Pancreas (tissue), 10 donors: ENCODE measurements around the gene CDKN2B. TPM values are rescaled to one million over a fixed set of nuclear protein-coding genes. Genes with fewer than 3 reads are reported as not detected.
A peak's percentile ranks its signal among the peaks of the same experiment; 100 is the strongest.
"Not testable (repeated sequence)": the region's sequence is repeated elsewhere in the genome, so short reads cannot be mapped to it uniquely, and the experiment has no call there.

Experiments
- ATAC-seq, 4 donors: fragments of 200-7000 bp; cut with Tn5 transposase; one replicate each; pipeline versions ENCODE4 v1.8.0 to v1.9.1; 2020; ENCODE audit warnings: mild to moderate bottlenecking in 4 of 4, moderate library complexity in 4 of 4
- DNase-seq, 6 donors: peaks; one replicate each; pipeline ENCODE4 v3.0.0-alpha.2; 2020
- FAIRE-seq: peaks from 2 replicates; lab custom pipeline; 2012; peaks lifted over from hg19 to GRCh38; lab: Jason Lieb, UNC
- H3K27ac ChIP-seq, 4 donors: fragments of 200-600 bp; sonication (generic); 1 replicate in 3 of 4; 2 replicates in 1 of 4; pipeline versions ENCODE4 v1.5.0 to v1.8.0; 2020
- H3K27me3 ChIP-seq, 4 donors: fragments of 200-600 bp; one replicate each; pipeline ENCODE4 v1.8.0; 2021
- H3K36me3 ChIP-seq, 3 donors: fragments of 200-600 bp; sonication (generic) in 1 of 3; one replicate each; pipeline versions ENCODE4 v1.5.0 to v1.8.0; 2020 to 2021
- H3K4me1 ChIP-seq, 3 donors: fragments of 200-600 bp; one replicate each; pipeline ENCODE4 v1.8.0; 2021
- H3K4me3 ChIP-seq, 4 donors: fragments of 200-600 bp; sonication (generic) in 2 of 4; one replicate each; pipeline versions ENCODE4 v1.5.0 to v1.8.0; 2020 to 2021
- H3K9me3 ChIP-seq, 4 donors: fragments of 200-600 bp; one replicate each; pipeline ENCODE4 v1.8.0; 2021
- WGBS, 2 donors: extraction: QIAGEN DNeasy Blood & Tissue Kit; methylation state at CpG; one replicate each; pipeline ENCODE4 v1.1.7; 2013; 5-methylcytosine and 5-hydroxymethylcytosine counted together
- intact Hi-C, 3 donors: fragments of 100-400 bp; cut with DNase I; formaldehyde crosslinking; loops; one replicate each; pipeline versions ENCODE4 v1.11.1 to v1.14.2; 2022
- polyA plus RNA-seq, 2 donors: library from polyadenylated mRNA; stranded (reverse); fragments of 200-250 nt; gene quantifications; one replicate each; pipeline ENCODE4 v1.2.3, GENCODE V29; 2013
- total RNA-seq, 6 donors: library from RNA; stranded (reverse); fragmentation: NEBNext Ultra II Directional in 4 of 6; extraction: Animal tissue kit (Norgen Biotek cat#: 25700) in 4 of 6; gene quantifications; one replicate each; pipeline versions ENCODE4 v1.2.1 to v1.2.4, GENCODE V29; 2021 to 2023
- TF ChIP-seq, protein P1 (sequence below), 4 donors: fragments of 200-600 bp; sonication (generic) in 3 of 4; IDR thresholded peaks; one replicate each; pipeline versions ENCODE4 v1.5.0 to v1.8.0; 2021; ENCODE audit warnings: antibody characterized with exemption in 4 of 4
- donor health status: healthy with polysubstance abuse.
- donor health status: DM: no; HTN: no; CAD: no; lungs with moderate emphysema.
- donor health status: DM: no; HTN: no; CAD: no.
- donor health status: control.
- donor health status: control.
- donor health status: Bipolar disorder and iron deficiency.
- donor health status: DM: yes; HTN: yes; CAD: no.
- donor health status: DM: no; HTN: no; CAD: no.
- donor health status: DM: no; HTN: no; CAD: no.
- donor health status: DM: yes; HTN: yes; CAD: no.

CDKN2B gene
- 10 to 100 TPM in 1 of 6 donors, 1 to 10 TPM in 4, under 1 TPM in 1; 0.59 to 13.9 (median 2.4) TPM for total RNA-seq
- 1 to 10 TPM; 1.3 to 2.2 TPM for polyA plus RNA-seq

DNA sequence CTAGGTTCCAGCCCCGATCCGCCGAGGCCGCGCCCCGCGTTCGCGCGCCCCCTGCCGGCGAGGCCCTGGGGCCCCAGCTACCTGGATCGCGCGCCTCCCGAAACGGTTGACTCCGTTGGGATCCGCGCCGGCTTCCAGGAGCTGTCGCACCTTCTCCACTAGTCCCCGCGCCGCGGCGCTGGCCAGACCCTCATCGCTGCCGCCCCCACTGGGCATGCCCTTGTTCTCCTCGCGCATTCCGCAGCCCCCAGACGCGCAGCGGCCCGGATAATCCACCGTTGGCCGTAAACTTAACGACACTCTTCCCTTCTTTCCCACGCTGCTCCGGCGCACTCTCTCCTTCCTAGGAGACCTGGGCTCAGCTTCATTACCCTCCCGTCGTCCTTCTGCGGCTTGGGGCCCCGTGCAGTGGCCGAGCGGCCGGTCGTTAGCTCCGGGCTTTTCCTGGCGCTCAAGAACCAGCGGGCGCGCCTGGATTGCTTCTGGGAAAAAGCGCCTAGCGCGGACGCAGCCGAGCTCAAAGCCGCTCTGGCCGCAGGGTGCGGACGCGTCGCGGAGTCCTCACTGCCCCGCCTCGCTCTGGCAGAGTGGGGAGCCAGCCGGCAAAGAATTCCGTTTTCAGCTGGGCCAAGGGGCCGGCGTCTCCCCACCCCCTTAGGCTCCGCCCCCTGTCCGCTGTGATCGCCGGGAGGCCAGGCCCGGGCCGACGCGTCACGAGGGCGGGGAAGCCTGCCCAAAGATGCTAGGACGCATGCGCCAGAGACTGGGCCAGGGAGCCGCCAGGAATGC lies at the start of gene CDKN2B:
TSS of gene CDKN2B (minus strand) at position 589 of the 789 bp plus-strand sequence. CDS start at position 237, 352 bp downstream.
- H3K4me3 ChIP-seq = peak within 1 kb of the TSS; percentile 48 to 71 (median 70)
- peak; percentile 83 for FAIRE-seq
- peak within 1 kb of the TSS; percentile 74 to 85 (median 84) for H3K27ac ChIP-seq
- TF ChIP-seq, protein P1, sequence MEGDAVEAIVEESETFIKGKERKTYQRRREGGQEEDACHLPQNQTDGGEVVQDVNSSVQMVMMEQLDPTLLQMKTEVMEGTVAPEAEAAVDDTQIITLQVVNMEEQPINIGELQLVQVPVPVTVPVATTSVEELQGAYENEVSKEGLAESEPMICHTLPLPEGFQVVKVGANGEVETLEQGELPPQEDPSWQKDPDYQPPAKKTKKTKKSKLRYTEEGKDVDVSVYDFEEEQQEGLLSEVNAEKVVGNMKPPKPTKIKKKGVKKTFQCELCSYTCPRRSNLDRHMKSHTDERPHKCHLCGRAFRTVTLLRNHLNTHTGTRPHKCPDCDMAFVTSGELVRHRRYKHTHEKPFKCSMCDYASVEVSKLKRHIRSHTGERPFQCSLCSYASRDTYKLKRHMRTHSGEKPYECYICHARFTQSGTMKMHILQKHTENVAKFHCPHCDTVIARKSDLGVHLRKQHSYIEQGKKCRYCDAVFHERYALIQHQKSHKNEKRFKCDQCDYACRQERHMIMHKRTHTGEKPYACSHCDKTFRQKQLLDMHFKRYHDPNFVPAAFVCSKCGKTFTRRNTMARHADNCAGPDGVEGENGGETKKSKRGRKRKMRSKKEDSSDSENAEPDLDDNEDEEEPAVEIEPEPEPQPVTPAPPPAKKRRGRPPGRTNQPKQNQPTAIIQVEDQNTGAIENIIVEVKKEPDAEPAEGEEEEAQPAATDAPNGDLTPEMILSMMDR (IDR thresholded peaks at IDR 0.05) = peak; percentile 86 to 98 (median 97)
- peak; percentile 97 to 99 (median 97) for ATAC-seq
- intact Hi-C loops = loop anchor here in 1 of 3 donors (5.0 kb wide), 1 partner anchor 197 kb away; no protein-coding TSS in a partner anchor
- peaks cover 0 to 11% (median 7%) of the 10 kb centered on the region in 3 donors for H3K4me1 ChIP-seq
- no peaks in the 10 kb centered on the region for H3K36me3 ChIP-seq
- peak; percentile 94 to 98 (median 98) for DNase-seq
- WGBS, 2 donors = 0 to 1% methylated on average over 86 of the region's 86 CpGs
- peaks cover 0 to 10% (median 0%) of the 10 kb centered on the region in 4 donors for H3K27me3 ChIP-seq
- no peaks in the 10 kb centered on the region for H3K9me3 ChIP-seq

DNA sequence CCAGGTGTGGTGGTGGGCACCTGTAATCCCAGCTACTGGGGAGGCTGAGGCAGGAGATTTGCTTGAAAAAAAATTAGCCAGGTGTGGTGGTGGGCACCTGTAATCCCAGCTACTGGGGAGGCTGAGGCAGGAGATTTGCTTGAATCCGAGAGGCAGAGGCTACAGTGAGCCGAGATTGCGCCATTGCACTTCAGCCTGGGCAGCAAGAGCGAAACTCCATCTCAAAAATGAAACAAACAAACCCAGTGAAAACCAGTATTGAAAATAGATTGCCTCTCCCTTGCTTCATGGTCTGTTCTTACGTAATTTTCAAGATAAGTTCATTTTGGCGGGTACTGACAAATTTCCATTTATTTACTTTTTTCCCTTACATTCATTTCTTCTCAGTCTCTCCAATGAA lies 48.9 kb upstream of the CDKN2B start:
- DNase-seq, H3K27me3 ChIP-seq, ATAC-seq, H3K4me1 ChIP-seq, intact Hi-C loops, H3K36me3 ChIP-seq, FAIRE-seq, H3K9me3 ChIP-seq, H3K27ac ChIP-seq, H3K4me3 ChIP-seq: not testable (repeated sequence)
- 80 to 83% methylated on average over 6 of the region's 6 CpGs for WGBS, 2 donors

DNA sequence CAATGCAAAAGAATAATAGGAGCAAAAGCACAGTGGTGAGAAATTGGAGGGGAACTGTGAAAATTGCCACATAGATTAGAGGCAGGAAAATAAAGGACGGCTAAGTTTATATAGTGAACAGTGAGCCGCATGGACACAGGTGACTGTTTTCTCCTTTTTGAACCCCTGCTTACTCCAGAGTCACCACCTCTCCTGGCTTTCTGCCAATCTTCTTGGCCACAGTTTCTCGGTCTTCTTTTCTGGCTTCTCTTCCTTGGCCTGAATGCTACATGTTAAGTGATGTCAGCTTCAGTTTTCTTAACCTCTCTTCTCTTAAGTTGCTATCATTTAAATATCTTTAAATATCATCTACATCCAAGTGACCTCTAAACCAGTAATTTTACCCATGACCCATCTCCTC lies 47.3 kb upstream of the CDKN2B start:
- 47 to 52% methylated on average over 3 of the region's 3 CpGs for WGBS, 2 donors
- Histone ChIP-seq H3K27ac (no peak overlapping the region), H3K27me3 (no peaks in the 10 kb centered on the region), H3K36me3 (no peaks in the 10 kb centered on the region), H3K4me1 (no peaks in the 10 kb centered on the region), H3K4me3 (no peak overlapping the region), H3K9me3 (no peaks in the 10 kb centered on the region)
- ATAC-seq = no peak
- intact Hi-C loops = no loop called here
- TF ChIP-seq, protein P1 (IDR thresholded peaks at IDR 0.05) = no peak
- no peak for DNase-seq
- FAIRE-seq = no peak

GRCh38 chr9:22055090-22055489 lies 46.0 kb upstream of the CDKN2B start:
- DNase-seq (no peak), FAIRE-seq (no peak), ATAC-seq (no peak)
- Histone ChIP-seq H3K4me1 (no peaks in the 10 kb centered on the region), H3K27ac (no peak overlapping the region), H3K36me3 (no peaks in the 10 kb centered on the region), H3K9me3 (no peaks in the 10 kb centered on the region), H3K27me3 (no peaks in the 10 kb centered on the region), H3K4me3 (no peak overlapping the region)
- TF ChIP-seq, protein P1 (IDR thresholded peaks at IDR 0.05) = no peak
- intact Hi-C loops = no loop called here

- peak; percentile 9 for FAIRE-seq
- H3K27me3 ChIP-seq = no peaks in the 10 kb centered on the region
- H3K4me1 ChIP-seq = no peaks in the 10 kb centered on the region
- TF ChIP-seq, protein P1 (IDR thresholded peaks at IDR 0.05) = no peak
- no peak overlapping the region for H3K27ac ChIP-seq
- no peak for ATAC-seq
- H3K4me3 ChIP-seq = no peak overlapping the region
- DNase-seq = no peak
- no peaks in the 10 kb centered on the region for H3K36me3 ChIP-seq
- 88 to 95% methylated on average over 2 of the region's 2 CpGs for WGBS, 2 donors
- intact Hi-C loops = no loop called here
- no peaks in the 10 kb centered on the region for H3K9me3 ChIP-seq
Measured at GRCh38 chr9:22054529-22054928, 45.4 kb upstream of the CDKN2B start.
